Keratinocyte (primary cell): ENCODE measurements around the gene C14orf119. TPM values are rescaled to one million over a fixed set of nuclear protein-coding genes. Genes with fewer than 3 reads are reported as not detected.

Experiments
- DNase-seq: peaks from one replicate; pipeline ENCODE4 v3.0.0-alpha.2; 2011; ENCODE audit warnings: low read depth, missing footprints, low spot score
- FAIRE-seq: peaks from 2 replicates; lab custom pipeline; 2011; peaks lifted over from hg19 to GRCh38; lab: Jason Lieb, UNC
- H2AFZ ChIP-seq: 2 replicates; pipeline ENCODE4 v1.6.0; 2012; ENCODE audit warnings: low read length, control low read depth, inconsistent platforms; ENCODE audit not compliant: control insufficient read depth
- H3K27ac ChIP-seq: 2 replicates; pipeline ENCODE4 v1.5.1; 2011; ENCODE audit warnings: low read length; ENCODE audit not compliant: control insufficient read depth, insufficient read depth
- H3K27me3 ChIP-seq: 3 replicates; pipeline ENCODE4 v1.6.0; 2011; ENCODE audit warnings: low read length; ENCODE audit not compliant: control insufficient read depth, insufficient read depth; ENCODE audit errors: extremely low read depth
- H3K36me3 ChIP-seq, 2 experiments: 2 replicates in 1 of 2; 3 replicates in 1 of 2; pipeline ENCODE4 v1.5.1; 2011; ENCODE audit warnings: low read length in 2 of 2, mild to moderate bottlenecking in 1 of 2; ENCODE audit not compliant: control insufficient read depth in 2 of 2, insufficient read depth in 2 of 2; ENCODE audit errors: extremely low read depth in 1 of 2
- H3K4me1 ChIP-seq: 3 replicates; pipeline ENCODE4 v1.5.1; 2011; ENCODE audit warnings: low read length; ENCODE audit not compliant: control insufficient read depth, insufficient read depth; ENCODE audit errors: extremely low read depth
- H3K4me2 ChIP-seq: 3 replicates; pipeline ENCODE4 v1.6.0; 2011; ENCODE audit warnings: low read depth, low read length; ENCODE audit not compliant: control insufficient read depth, insufficient read depth; ENCODE audit errors: extremely low read depth
- H3K4me3 ChIP-seq, 3 experiments: fragments of 200-600 bp in 1 of 3; sonication (generic) in 1 of 3; 2 replicates in 2 of 3; 3 replicates in 1 of 3; pipeline ENCODE4 v1.5.1; 2011 to 2016; ENCODE audit warnings: low read length in 3 of 3, mild to moderate bottlenecking in 3 of 3, control low read depth in 2 of 3, inconsistent platforms in 1 of 3, low read depth in 1 of 3, mixed read lengths in 1 of 3, mixed run types in 1 of 3, moderate library complexity in 1 of 3; ENCODE audit not compliant: control insufficient read depth in 2 of 3, insufficient read depth in 2 of 3; ENCODE audit errors: extremely low read depth in 1 of 3
- H3K79me2 ChIP-seq: 2 replicates; pipeline ENCODE4 v1.6.0; 2012; ENCODE audit warnings: low read length; ENCODE audit not compliant: control insufficient read depth, insufficient read depth
- H3K9ac ChIP-seq: 3 replicates; pipeline ENCODE4 v1.6.0; 2011; ENCODE audit warnings: low read length; ENCODE audit not compliant: control insufficient read depth, insufficient read depth; ENCODE audit errors: extremely low read depth
- H3K9me1 ChIP-seq: 3 replicates; pipeline ENCODE4 v1.6.0; 2011; ENCODE audit warnings: low read length; ENCODE audit not compliant: control insufficient read depth, insufficient read depth; ENCODE audit errors: extremely low read depth
- H3K9me3 ChIP-seq: 2 replicates; pipeline ENCODE4 v1.5.1; 2012; ENCODE audit warnings: low read depth, low read length; ENCODE audit not compliant: control insufficient read depth
- H4K20me1 ChIP-seq: 3 replicates; pipeline ENCODE4 v1.6.0; 2011; ENCODE audit warnings: low read length; ENCODE audit not compliant: control insufficient read depth, insufficient read depth; ENCODE audit errors: extremely low read depth
- CTCF ChIP-seq, 3 experiments: IDR thresholded peaks in 1 of 3; conservative IDR thresholded peaks in 1 of 3; optimal IDR thresholded peaks in 1 of 3; 2 replicates in 2 of 3; 3 replicates in 1 of 3; pipeline versions ENCODE3 to v1.5.1; 2011; ENCODE audit warnings: low read length in 3 of 3, mild to moderate bottlenecking in 3 of 3, moderate library complexity in 2 of 3, control low read depth in 1 of 3, inconsistent platforms in 1 of 3; ENCODE audit not compliant: insufficient read depth in 2 of 3; ENCODE audit errors: extremely low read depth in 1 of 3
- EZH2 ChIP-seq: IDR thresholded peaks from one replicate; pipeline ENCODE4 v1.6.1; 2012; ENCODE audit warnings: inconsistent platforms, mild to moderate bottlenecking, low read length, moderate library complexity
- dilution Hi-C: fragments of 300-500 bp; cut with MboI; formaldehyde crosslinking; loops from one replicate; pipeline ENCODE4 v1.7.0; 2020; ENCODE audit warnings: low sequenced_read_pairs; ENCODE audit not compliant: extremely low pct_ligation_motif_present
- polyA plus RNA-seq, 5 experiments: library from polyadenylated mRNA; depleted of rRNA in 3 of 5; stranded (reverse) in 3 of 5; stranded (forward) in 1 of 5; unstranded in 1 of 5; fragments of >200 nt; gene quantifications; 1 replicate in 1 of 5; 2 replicates in 3 of 5; 3 replicates in 1 of 5; pipeline versions ENCODE4 v1.2.1 to v1.2.3, GENCODE V29; 2011 to 2012; ENCODE audit warnings: missing spikeins in 2 of 5, low read depth in 1 of 5, low replicate concordance in 1 of 5

The C14orf119 gene
- polyA plus RNA-seq, 1 donor (not counting 4 experiments of a cell fraction or from before 2014, with no cell fraction given) = 73.7 TPM

GRCh38 chr14:23125011-23125410 is 29.7 kb downstream of the C14orf119 start:
- dilution Hi-C loops = no loop called here
- H3K4me1 ChIP-seq = peaks cover 19% of the 10 kb centered on the region
- H3K27me3 ChIP-seq = no peaks in the 10 kb centered on the region
- DNase-seq (no peak), FAIRE-seq (no peak)
- no peaks in the 10 kb centered on the region for H3K9me3 ChIP-seq
- no peak overlapping the region for H3K27ac ChIP-seq
- no peaks in the 10 kb centered on the region for H3K9me1 ChIP-seq
- H2AFZ ChIP-seq = no peak overlapping the region
- no peak overlapping the region for H3K4me3 ChIP-seq
- TF ChIP-seq EZH2 = no peak
- TF ChIP-seq CTCF (optimal IDR thresholded peaks at IDR 0.05 in 1 of 3, IDR thresholded peaks at IDR 0.05 in 1 of 3, conservative IDR thresholded peaks at IDR 0.05 in 1 of 3; ENCODE audit: extremely low read depth in 1 of 3, insufficient read depth in 2 of 3, low read length in 3 of 3) = no peak
- H4K20me1 ChIP-seq = no peaks in the 10 kb centered on the region
- no peaks in the 10 kb centered on the region for H3K79me2 ChIP-seq
- no peak overlapping the region for H3K9ac ChIP-seq
- H3K4me2 ChIP-seq = no peak overlapping the region
- H3K36me3 ChIP-seq = peaks cover 6 to 12% of the 10 kb centered on the region in 2 experiments

GRCh38 chr14:23125933-23126524 is 30.7 kb downstream of the C14orf119 start:
- Histone ChIP-seq H3K4me2 (no peak overlapping the region), H3K9me3 (no peaks in the 10 kb centered on the region), H3K27me3 (no peaks in the 10 kb centered on the region), H3K36me3 (peaks cover 6 to 12% of the 10 kb centered on the region in 2 experiments), H3K79me2 (no peaks in the 10 kb centered on the region), H2AFZ (no peak overlapping the region), H3K9me1 (no peaks in the 10 kb centered on the region), H3K4me3 (no peak overlapping the region), H3K9ac (no peak overlapping the region), H4K20me1 (no peaks in the 10 kb centered on the region), H3K4me1 (peaks cover 27% of the 10 kb centered on the region), H3K27ac (no peak overlapping the region)
- TF ChIP-seq EZH2 (no peak), CTCF (optimal IDR thresholded peaks at IDR 0.05 in 1 of 3, IDR thresholded peaks at IDR 0.05 in 1 of 3, conservative IDR thresholded peaks at IDR 0.05 in 1 of 3; ENCODE audit: extremely low read depth in 1 of 3, insufficient read depth in 2 of 3, low read length in 3 of 3) (peak in 1 of 3 experiments; percentile 22)
- dilution Hi-C loops = no loop called here
- DNase-seq (no peak), FAIRE-seq (no peak)
